HepG2 (cell line): Measurements from ENCODE around the gene NIFK. TPM values are rescaled to one million over a fixed set of nuclear protein-coding genes. Genes with fewer than 3 reads are reported as not detected.
A peak's percentile ranks its signal among the peaks of the same experiment; 100 is the strongest.

Source experiments
- BCL6 ChIP-seq: IDR thresholded peaks from 2 replicates; pipeline ENCODE4 v1.6.1; 2016; ENCODE audit warnings: missing genetic modification reagents, missing compliant biosample characterization
- CENPX ChIP-seq: sonication (generic); formaldehyde crosslinking; IDR thresholded peaks from 2 replicates; pipeline ENCODE4 v1.9.0; 2021; ENCODE audit warnings: mild to moderate bottlenecking, missing genetic modification reagents, moderate library complexity
- CHCHD3 ChIP-seq: sonication (generic); formaldehyde crosslinking; IDR thresholded peaks from 2 replicates; pipeline ENCODE4 v1.8.0; 2022; ENCODE audit warnings: mild to moderate bottlenecking, missing genetic modification reagents, moderate library complexity
- HOXA3 ChIP-seq: sonication (generic); formaldehyde crosslinking; IDR thresholded peaks from 2 replicates; pipeline ENCODE4 v1.5.0; 2020; ENCODE audit warnings: missing genetic modification reagents
- ZIK1 ChIP-seq: sonication (generic); formaldehyde crosslinking; IDR thresholded peaks from 2 replicates; pipeline ENCODE4 v1.5.0; 2020; ENCODE audit warnings: mild to moderate bottlenecking, low read depth, missing genetic modification reagents, borderline replicate concordance
- ZNF496 ChIP-seq: sonication (generic); formaldehyde crosslinking; IDR thresholded peaks from 2 replicates; pipeline ENCODE4 v1.8.1; 2023; ENCODE audit warnings: mild to moderate bottlenecking, moderate library complexity, missing genetic modification reagents; ENCODE audit not compliant: insufficient replicate concordance
- ZNF567 ChIP-seq: sonication (generic); formaldehyde crosslinking; IDR thresholded peaks from 2 replicates; pipeline ENCODE4 v1.8.1; 2023; ENCODE audit warnings: mild to moderate bottlenecking, missing genetic modification reagents, borderline replicate concordance
- ZNF678 ChIP-seq: sonication (generic); formaldehyde crosslinking; IDR thresholded peaks from 2 replicates; pipeline ENCODE4 v1.4.0; 2020; ENCODE audit warnings: mild to moderate bottlenecking, missing genetic modification reagents
- ZNF776 ChIP-seq: sonication (generic); formaldehyde crosslinking; IDR thresholded peaks from 2 replicates; pipeline ENCODE4 v1.4.0; 2020; ENCODE audit warnings: mild to moderate bottlenecking, missing genetic modification reagents
- ZSCAN21 ChIP-seq: sonication (generic); formaldehyde crosslinking; IDR thresholded peaks from 2 replicates; pipeline ENCODE4 v1.8.0; 2022; ENCODE audit warnings: mild to moderate bottlenecking, missing genetic modification reagents, moderate library complexity, borderline replicate concordance
- polyA plus RNA-seq, 8 experiments: library from polyadenylated mRNA; depleted of rRNA in 3 of 8; stranded (reverse) in 7 of 8; unstranded in 1 of 8; fragments of >200 nt; fragmentation: Illumina TruSeq in 4 of 8; extraction: Trizol in 4 of 8; gene quantifications; 2 replicates each; pipeline versions ENCODE4 v1.2.1 to v1.2.3, GENCODE V29; 2011 to 2016; ENCODE audit warnings: low read depth in 4 of 8, missing spikeins in 1 of 8, mixed read lengths in 1 of 8; ENCODE audit not compliant: insufficient read depth in 1 of 8
- total RNA-seq, 5 experiments: library from RNA; depleted of rRNA; stranded (reverse); fragments of >200 nt; fragmentation: Illumina TruSeq; extraction: Trizol; gene quantifications; 2 replicates each; pipeline ENCODE4 v1.2.3, GENCODE V29; 2016; ENCODE audit warnings: low read depth in 1 of 5
- TF ChIP-seq, protein P1 (sequence below), 2 experiments: sonication (generic) in 1 of 2; formaldehyde crosslinking in 1 of 2; IDR thresholded peaks; 2 replicates each; pipeline versions ENCODE4 v1.6.1 to v1.9.0; 2014 to 2022; ENCODE audit warnings: antibody characterized with exemption in 1 of 2, borderline replicate concordance in 1 of 2, inconsistent platforms in 1 of 2, low read depth in 1 of 2, missing genetic modification reagents in 1 of 2
- TF ChIP-seq, protein P2 (sequence below): sonication (generic); formaldehyde crosslinking; IDR thresholded peaks from 2 replicates; pipeline ENCODE4 v1.4.0; 2020; ENCODE audit warnings: mild to moderate bottlenecking, missing genetic modification reagents
- TF ChIP-seq, protein P3 (sequence below): sonication (generic); formaldehyde crosslinking; IDR thresholded peaks from 2 replicates; pipeline ENCODE4 v1.4.0; 2020; ENCODE audit warnings: mild to moderate bottlenecking, missing genetic modification reagents
- TF ChIP-seq, protein P4 (sequence below): sonication (generic); formaldehyde crosslinking; IDR thresholded peaks from 2 replicates; pipeline ENCODE4 v1.4.0; 2020; ENCODE audit warnings: mild to moderate bottlenecking, low read depth, missing genetic modification reagents
- TF ChIP-seq, protein P5 (sequence below): sonication (generic); formaldehyde crosslinking; IDR thresholded peaks from 2 replicates; pipeline ENCODE4 v1.8.0; 2022; ENCODE audit warnings: mild to moderate bottlenecking, missing genetic modification reagents, borderline replicate concordance
- TF ChIP-seq, protein P6 (sequence below): sonication (generic); formaldehyde crosslinking; IDR thresholded peaks from 2 replicates; pipeline ENCODE4 v1.4.0; 2020; ENCODE audit warnings: missing genetic modification reagents

The NIFK gene
- total and polyA plus RNA-seq, 2 of the 13 experiments (the other 11 are each of a cell fraction or from before 2014, with no cell fraction given): 19.6 to 105 TPM

DNA sequence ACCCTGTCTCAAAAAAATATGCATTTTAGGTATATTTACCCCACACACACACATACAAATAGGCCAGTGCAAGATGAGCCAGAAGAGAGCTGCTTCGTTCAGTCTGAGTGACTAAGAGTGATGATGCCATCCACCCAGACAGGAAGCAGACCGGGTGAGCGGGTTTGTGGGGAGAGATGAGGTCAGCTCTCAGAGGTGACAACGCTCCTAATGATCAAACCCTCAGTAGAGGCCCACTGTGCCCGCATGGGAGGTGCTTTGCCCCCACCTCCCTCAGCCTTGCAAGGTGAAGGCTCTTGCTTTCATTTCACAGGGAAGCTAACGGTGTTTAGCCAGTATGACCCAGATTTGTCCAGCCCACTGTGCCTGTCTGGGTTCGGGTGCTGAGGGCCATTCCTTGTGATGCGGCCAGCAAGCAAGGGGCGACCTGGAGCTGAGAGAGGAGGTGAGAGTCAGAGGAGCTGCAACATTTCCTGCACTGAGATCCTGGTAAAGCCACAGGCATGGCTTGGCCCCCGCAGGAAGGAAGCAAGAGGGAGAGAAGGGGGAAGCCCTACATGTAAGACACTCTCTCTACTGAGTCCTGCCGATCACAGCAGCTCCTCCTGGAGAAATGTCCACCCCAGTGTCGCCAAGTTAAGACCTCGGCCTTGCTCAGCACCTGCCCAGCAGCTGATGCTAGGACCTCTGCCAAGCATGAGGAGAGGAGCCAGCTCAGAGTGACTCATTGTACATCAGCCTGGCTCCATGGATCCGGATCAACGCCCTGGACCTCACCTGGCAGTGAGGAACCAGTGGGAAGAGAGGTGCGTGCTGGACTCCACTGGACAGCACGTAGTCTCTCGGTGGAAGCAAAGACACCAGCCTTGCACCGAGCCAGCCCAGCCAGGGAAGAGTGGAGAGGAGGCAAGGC is 37.0 kb downstream of the NIFK start (continued):
- TF ChIP-seq BCL6 (CRISPR knock-in tag) (no peak), HOXA3 (peak; percentile 56; the same call in 1 of the 2 replicates), ZNF567 (CRISPR knock-in tag) (no peak), ZIK1 (CRISPR knock-in tag) (no peak), ZNF776 (no peak), CENPX (CRISPR knock-in tag) (no peak), ZSCAN21 (CRISPR knock-in tag) (no peak), ZNF678 (CRISPR knock-in tag) (0 out of 2 replicates have a peak, but pooled peaks have one; percentile 39), ZNF496 (CRISPR knock-in tag) (no peak), CHCHD3 (CRISPR knock-in tag) (no peak)
- TF ChIP-seq, protein P1, sequence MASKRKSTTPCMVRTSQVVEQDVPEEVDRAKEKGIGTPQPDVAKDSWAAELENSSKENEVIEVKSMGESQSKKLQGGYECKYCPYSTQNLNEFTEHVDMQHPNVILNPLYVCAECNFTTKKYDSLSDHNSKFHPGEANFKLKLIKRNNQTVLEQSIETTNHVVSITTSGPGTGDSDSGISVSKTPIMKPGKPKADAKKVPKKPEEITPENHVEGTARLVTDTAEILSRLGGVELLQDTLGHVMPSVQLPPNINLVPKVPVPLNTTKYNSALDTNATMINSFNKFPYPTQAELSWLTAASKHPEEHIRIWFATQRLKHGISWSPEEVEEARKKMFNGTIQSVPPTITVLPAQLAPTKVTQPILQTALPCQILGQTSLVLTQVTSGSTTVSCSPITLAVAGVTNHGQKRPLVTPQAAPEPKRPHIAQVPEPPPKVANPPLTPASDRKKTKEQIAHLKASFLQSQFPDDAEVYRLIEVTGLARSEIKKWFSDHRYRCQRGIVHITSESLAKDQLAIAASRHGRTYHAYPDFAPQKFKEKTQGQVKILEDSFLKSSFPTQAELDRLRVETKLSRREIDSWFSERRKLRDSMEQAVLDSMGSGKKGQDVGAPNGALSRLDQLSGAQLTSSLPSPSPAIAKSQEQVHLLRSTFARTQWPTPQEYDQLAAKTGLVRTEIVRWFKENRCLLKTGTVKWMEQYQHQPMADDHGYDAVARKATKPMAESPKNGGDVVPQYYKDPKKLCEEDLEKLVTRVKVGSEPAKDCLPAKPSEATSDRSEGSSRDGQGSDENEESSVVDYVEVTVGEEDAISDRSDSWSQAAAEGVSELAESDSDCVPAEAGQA (IDR thresholded peaks at IDR 0.05; ENCODE audit: low read depth): 0 out of 2 replicates have a peak, but pooled peaks have one; percentile 64
- TF ChIP-seq, protein P1 (CRISPR knock-in tag; IDR thresholded peaks at IDR 0.05; ENCODE audit: borderline replicate concordance): no peak
- TF ChIP-seq, protein P2, sequence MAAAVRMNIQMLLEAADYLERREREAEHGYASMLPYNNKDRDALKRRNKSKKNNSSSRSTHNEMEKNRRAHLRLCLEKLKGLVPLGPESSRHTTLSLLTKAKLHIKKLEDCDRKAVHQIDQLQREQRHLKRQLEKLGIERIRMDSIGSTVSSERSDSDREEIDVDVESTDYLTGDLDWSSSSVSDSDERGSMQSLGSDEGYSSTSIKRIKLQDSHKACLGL (CRISPR knock-in tag): no peak
- TF ChIP-seq, protein P3, sequence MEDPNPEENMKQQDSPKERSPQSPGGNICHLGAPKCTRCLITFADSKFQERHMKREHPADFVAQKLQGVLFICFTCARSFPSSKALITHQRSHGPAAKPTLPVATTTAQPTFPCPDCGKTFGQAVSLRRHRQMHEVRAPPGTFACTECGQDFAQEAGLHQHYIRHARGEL (CRISPR knock-in tag): no peak
- TF ChIP-seq, protein P4, sequence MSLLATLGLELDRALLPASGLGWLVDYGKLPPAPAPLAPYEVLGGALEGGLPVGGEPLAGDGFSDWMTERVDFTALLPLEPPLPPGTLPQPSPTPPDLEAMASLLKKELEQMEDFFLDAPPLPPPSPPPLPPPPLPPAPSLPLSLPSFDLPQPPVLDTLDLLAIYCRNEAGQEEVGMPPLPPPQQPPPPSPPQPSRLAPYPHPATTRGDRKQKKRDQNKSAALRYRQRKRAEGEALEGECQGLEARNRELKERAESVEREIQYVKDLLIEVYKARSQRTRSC: 0 out of 2 replicates have a peak, but pooled peaks have one; percentile 51
- TF ChIP-seq, protein P5, sequence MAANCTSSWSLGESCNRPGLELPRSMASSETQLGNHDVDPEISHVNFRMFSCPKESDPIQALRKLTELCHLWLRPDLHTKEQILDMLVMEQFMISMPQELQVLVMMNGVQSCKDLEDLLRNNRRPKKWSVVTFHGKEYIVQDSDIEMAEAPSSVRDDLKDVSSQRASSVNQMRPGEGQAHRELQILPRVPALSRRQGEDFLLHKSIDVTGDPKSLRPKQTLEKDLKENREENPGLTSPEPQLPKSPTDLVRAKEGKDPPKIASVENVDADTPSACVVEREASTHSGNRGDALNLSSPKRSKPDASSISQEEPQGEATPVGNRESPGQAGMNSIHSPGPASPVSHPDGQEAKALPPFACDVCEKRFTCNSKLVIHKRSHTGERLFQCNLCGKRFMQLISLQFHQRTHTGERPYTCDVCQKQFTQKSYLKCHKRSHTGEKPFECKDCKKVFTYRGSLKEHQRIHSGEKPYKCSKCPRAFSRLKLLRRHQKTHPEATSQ (CRISPR knock-in tag): no peak
- TF ChIP-seq, protein P6, sequence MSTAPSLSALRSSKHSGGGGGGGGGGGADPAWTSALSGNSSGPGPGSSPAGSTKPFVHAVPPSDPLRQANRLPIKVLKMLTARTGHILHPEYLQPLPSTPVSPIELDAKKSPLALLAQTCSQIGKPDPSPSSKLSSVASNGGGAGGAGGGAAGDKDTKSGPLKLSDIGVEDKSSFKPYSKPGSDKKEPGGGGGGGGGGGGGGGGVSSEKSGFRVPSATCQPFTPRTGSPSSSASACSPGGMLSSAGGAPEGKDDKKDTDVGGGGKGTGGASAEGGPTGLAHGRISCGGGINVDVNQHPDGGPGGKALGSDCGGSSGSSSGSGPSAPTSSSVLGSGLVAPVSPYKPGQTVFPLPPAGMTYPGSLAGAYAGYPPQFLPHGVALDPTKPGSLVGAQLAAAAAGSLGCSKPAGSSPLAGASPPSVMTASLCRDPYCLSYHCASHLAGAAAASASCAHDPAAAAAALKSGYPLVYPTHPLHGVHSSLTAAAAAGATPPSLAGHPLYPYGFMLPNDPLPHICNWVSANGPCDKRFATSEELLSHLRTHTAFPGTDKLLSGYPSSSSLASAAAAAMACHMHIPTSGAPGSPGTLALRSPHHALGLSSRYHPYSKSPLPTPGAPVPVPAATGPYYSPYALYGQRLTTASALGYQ: no peak
